GM19023 (cell line): Measurements from ENCODE around the gene AQP12A.

Experiments
- ATAC-seq: cut with Tn5 transposase; IDR thresholded peaks from one replicate; pipeline ENCODE4 v1.9.1; 2021; ENCODE audit warnings: mild to moderate bottlenecking, moderate library complexity; ENCODE audit not compliant: unreplicated experiment

Gene AQP12A

GRCh38 chr2:240737958-240738357 is 46.3 kb downstream of the AQP12A start:
- ATAC-seq = no peak

GRCh38 chr2:240739797-240740196 is 48.1 kb downstream of the AQP12A start:
- ATAC-seq = no peak

- no peak for ATAC-seq
These were observed 49.4 kb downstream of the AQP12A start for GRCh38 chr2:240741091-240741490.

GRCh38 chr2:240742602-240743095 is 51.0 kb downstream of the AQP12A start:
- no peak for ATAC-seq

GRCh38 chr2:240745456-240745855 is 53.8 kb downstream of the AQP12A start:
- ATAC-seq = no peak

- ATAC-seq = no peak
These were observed 54.3 kb downstream of the AQP12A start for GRCh38 chr2:240745962-240746361.

GRCh38 chr2:240746671-240747070 is 55.0 kb downstream of the AQP12A start:
- no peak for ATAC-seq

- ATAC-seq = no peak
These were observed 55.6 kb downstream of the AQP12A start for GRCh38 chr2:240747256-240747655.
